Caco-2 (cell line): ENCODE measurements around the gene CHMP3. TPM values are rescaled to one million over a fixed set of nuclear protein-coding genes. Genes with fewer than 3 reads are reported as not detected.
A peak's percentile ranks its signal among the peaks of the same experiment; 100 is the strongest.

Experiments used
- BruUV-seq: library from RNA; stranded (reverse); fragments of 400-500 nt; replicated peaks from 2 replicates; lab custom pipeline; 2021; lab: Mats Ljungman, UMichigan
- CTCF ChIA-PET: fragments of 300-600 bp; sonication (Branson Sonifier 250); formaldehyde crosslinking; loops from one replicate; lab custom pipeline; 2022; ENCODE audit warnings: antibody characterized with exemption; lab: Charles Lee
- POLR2A ChIA-PET: fragments of 300-600 bp; sonication (Branson Sonifier 250); formaldehyde crosslinking; loops from one replicate; lab custom pipeline; 2022; ENCODE audit warnings: antibody characterized with exemption; lab: Charles Lee
- DNase-seq, 2 experiments: peaks; one replicate each; pipeline versions ENCODE4 v3.0.0 to v3.0.0-alpha.2; 2020 to 2022
- H3K27me3 ChIP-seq: replicated peaks from 2 replicates; pipeline ENCODE4 v1.6.0; 2011; ENCODE audit warnings: low read length; ENCODE audit not compliant: control insufficient read depth, insufficient read depth
- H3K36me3 ChIP-seq: 2 replicates; pipeline ENCODE4 v1.5.1; 2011; ENCODE audit warnings: low read length; ENCODE audit not compliant: control insufficient read depth, insufficient read depth
- H3K4me1 ChIP-seq: fragments of 250-450 bp; sonication (Bioruptor Pico); 2 replicates; pipeline ENCODE4 v1.5.1; 2020; ENCODE audit warnings: mild to moderate bottlenecking
- H3K4me3 ChIP-seq: 2 replicates; pipeline ENCODE4 v1.5.1; 2011; ENCODE audit warnings: low read depth, mild to moderate bottlenecking, control low read depth, low read length
- H3K9me3 ChIP-seq: fragments of 250-450 bp; sonication (Bioruptor Pico); 2 replicates; pipeline ENCODE4 v1.5.1; 2020; ENCODE audit warnings: mild to moderate bottlenecking, moderate library complexity
- H3K27ac Mint-ChIP-seq: one replicate; pipeline ENCODE4 v1.8.0; 2022; ENCODE audit warnings: mixed read lengths; ENCODE audit not compliant: unreplicated experiment
- H3K27me3 Mint-ChIP-seq: one replicate; pipeline ENCODE4 v1.8.0; 2022; ENCODE audit warnings: mixed read lengths; ENCODE audit not compliant: insufficient read depth, unreplicated experiment
- H3K36me3 Mint-ChIP-seq: one replicate; pipeline ENCODE4 v1.8.0; 2022; ENCODE audit warnings: mild to moderate bottlenecking, mixed read lengths; ENCODE audit not compliant: insufficient read depth, unreplicated experiment
- H3K4me1 Mint-ChIP-seq: one replicate; pipeline ENCODE4 v1.8.0; 2022; ENCODE audit warnings: low read depth, mixed read lengths; ENCODE audit not compliant: unreplicated experiment
- H3K4me3 Mint-ChIP-seq: one replicate; pipeline ENCODE4 v1.8.0; 2022; ENCODE audit warnings: mild to moderate bottlenecking, moderate library complexity, mixed read lengths; ENCODE audit not compliant: unreplicated experiment
- H3K9me3 Mint-ChIP-seq: one replicate; pipeline ENCODE4 v1.8.0; 2022; ENCODE audit warnings: mixed read lengths; ENCODE audit not compliant: unreplicated experiment
- CTCF ChIP-seq, 2 experiments: fragments of 200-600 bp in 1 of 2; IDR thresholded peaks; 1 replicate in 1 of 2; 2 replicates in 1 of 2; pipeline versions ENCODE4 v1.5.1 to v1.8.0; 2011 to 2022; ENCODE audit warnings: antibody characterized with exemption in 1 of 2, control low read depth in 1 of 2, inconsistent platforms in 1 of 2, low read depth in 1 of 2, low read length in 1 of 2, mild to moderate bottlenecking in 1 of 2, moderate library complexity in 1 of 2; ENCODE audit not compliant: insufficient read depth in 1 of 2, severe bottlenecking in 1 of 2, unreplicated experiment in 1 of 2
- intact Hi-C: fragments of 100-400 bp; cut with micrococcal nuclease; formaldehyde crosslinking; loops from one replicate; pipeline ENCODE4 v1.10.0; 2022; ENCODE audit not compliant: unreplicated experiment
- total RNA-seq: library from RNA; stranded (reverse); gene quantifications from 2 replicates; pipeline ENCODE4 v1.2.3, GENCODE V29; 2022

The CHMP3 gene
- total RNA-seq, 1 experiment from 2014 or later: 93.5 TPM

GRCh38 chr2:86543335-86543734 lies 19.9 kb downstream of the CHMP3 start:
- Histone ChIP-seq H3K4me3 (no peak overlapping the region), H3K4me1 (peaks cover 23% of the 10 kb centered on the region), H3K27me3 (no peaks in the 10 kb centered on the region), H3K9me3 (peaks cover 27% of the 10 kb centered on the region), H3K36me3 (no peaks in the 10 kb centered on the region; the same call in 1 of the 2 replicates)
- peaks cover 11% of the 10 kb centered on the region for H3K4me1 Mint-ChIP-seq
- TF ChIP-seq CTCF (IDR thresholded peaks at IDR 0.05; ENCODE audit: insufficient read depth in 1 of 2, low read depth in 1 of 2, low read length in 1 of 2, severe bottlenecking in 1 of 2, unreplicated experiment in 1 of 2): no peak
- no peaks in the 10 kb centered on the region for H3K27me3 Mint-ChIP-seq
- no TSS peak for BruUV-seq
- peaks cover 17% of the 10 kb centered on the region for H3K9me3 Mint-ChIP-seq
- no peak overlapping the region for H3K4me3 Mint-ChIP-seq
- no peak overlapping the region for H3K27ac Mint-ChIP-seq
- ChIA-PET POLR2A (no interaction called here), CTCF (no interaction called here)
- no peak for DNase-seq
- H3K36me3 Mint-ChIP-seq: peaks cover 37% of the 10 kb centered on the region
- intact Hi-C loops: no loop called here

GRCh38 chr2:86542814-86543213 lies 20.4 kb downstream of the CHMP3 start:
- Mint-ChIP-seq H3K36me3 (peaks cover 31% of the 10 kb centered on the region), H3K9me3 (peaks cover 12% of the 10 kb centered on the region), H3K27me3 (no peaks in the 10 kb centered on the region), H3K4me3 (no peak overlapping the region), H3K27ac (no peak overlapping the region), H3K4me1 (peaks cover 11% of the 10 kb centered on the region)
- ChIA-PET CTCF (no interaction called here), POLR2A (no interaction called here)
- no peaks in the 10 kb centered on the region; the same call in 1 of the 2 replicates for H3K36me3 ChIP-seq
- peaks cover 25% of the 10 kb centered on the region for H3K9me3 ChIP-seq
- intact Hi-C loops: no loop called here
- no peaks in the 10 kb centered on the region for H3K27me3 ChIP-seq
- no TSS peak for BruUV-seq
- no peak overlapping the region for H3K4me3 ChIP-seq
- DNase-seq: no peak
- no peak for TF ChIP-seq CTCF (IDR thresholded peaks at IDR 0.05; ENCODE audit: insufficient read depth in 1 of 2, low read depth in 1 of 2, low read length in 1 of 2, severe bottlenecking in 1 of 2, unreplicated experiment in 1 of 2)
- peaks cover 23% of the 10 kb centered on the region for H3K4me1 ChIP-seq

- Mint-ChIP-seq H3K4me1 (peaks cover 11% of the 10 kb centered on the region), H3K36me3 (peaks cover 21% of the 10 kb centered on the region), H3K27ac (peak overlapping the region; percentile 55), H3K4me3 (no peak overlapping the region), H3K27me3 (no peaks in the 10 kb centered on the region), H3K9me3 (peaks cover 25% of the 10 kb centered on the region)
- no peaks in the 10 kb centered on the region for H3K27me3 ChIP-seq
- CTCF ChIA-PET: no interaction called here
- H3K36me3 ChIP-seq: no peaks in the 10 kb centered on the region; the same call in 1 of the 2 replicates
- BruUV-seq: no TSS peak
- POLR2A ChIA-PET: no interaction called here
- no peak for TF ChIP-seq CTCF (IDR thresholded peaks at IDR 0.05; ENCODE audit: insufficient read depth in 1 of 2, low read depth in 1 of 2, low read length in 1 of 2, severe bottlenecking in 1 of 2, unreplicated experiment in 1 of 2)
- peaks cover 23% of the 10 kb centered on the region for H3K4me1 ChIP-seq
- intact Hi-C loops: no loop called here
- DNase-seq: peak in 1 of 2 experiments; percentile 20
- H3K4me3 ChIP-seq: no peak overlapping the region
- H3K9me3 ChIP-seq: peaks cover 10% of the 10 kb centered on the region; the same call in 1 of the 2 replicates
These were observed 21.9 kb downstream of the CHMP3 start for GRCh38 chr2:86541334-86541733.
